ENCODE data around the gene RHOT2. TPM values are rescaled to one million over a fixed set of nuclear protein-coding genes. Genes with fewer than 3 reads are reported as not detected.

RHOT2 gene
- polyA plus RNA-seq, 6 donors from 2014 or later = 22.1 to 49.1 (median 35.0) TPM

DNA sequence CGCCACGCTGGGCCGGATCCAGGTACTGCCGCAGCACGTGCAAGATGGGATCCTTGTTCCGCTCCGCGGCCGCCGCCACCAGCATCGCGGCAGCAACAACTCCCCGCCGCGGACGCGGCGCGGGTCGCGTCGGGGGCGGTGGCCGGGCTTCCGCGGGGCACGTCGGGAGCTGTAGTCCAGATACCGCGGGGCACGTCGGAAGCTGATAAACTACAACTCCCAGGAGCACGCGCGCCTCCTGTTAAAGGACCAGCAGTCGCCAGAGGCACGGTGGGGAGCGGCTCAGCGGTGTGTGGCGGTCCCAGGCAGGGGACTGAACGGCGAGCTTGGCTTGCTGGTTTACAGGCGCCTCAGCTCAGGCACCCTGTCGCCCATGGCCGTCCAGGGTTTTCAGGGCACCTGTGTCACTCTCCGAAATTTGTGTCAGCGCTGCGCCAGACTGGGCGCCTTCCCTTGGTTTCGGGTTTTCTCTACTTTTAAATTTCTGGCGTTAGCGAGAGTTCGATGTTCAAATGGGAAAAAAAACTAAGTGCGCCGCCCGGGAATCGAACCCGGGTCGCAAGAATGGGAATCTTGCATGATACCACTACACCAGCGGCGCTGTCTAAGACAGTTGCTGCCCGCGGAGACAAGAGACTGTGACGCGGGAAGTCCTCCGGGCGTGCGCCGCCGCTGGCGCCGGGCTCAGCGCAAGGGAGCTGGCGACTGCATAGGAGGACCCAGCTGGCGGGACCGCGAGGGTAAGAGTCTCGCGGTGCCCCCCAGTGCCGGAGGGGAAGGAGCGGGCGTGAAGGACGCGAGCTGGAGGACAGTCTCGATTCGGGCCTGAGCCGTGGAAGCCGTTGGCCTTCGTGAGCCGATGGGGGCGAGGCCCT is 31.5 kb upstream of the RHOT2 start, which contains the start of gene METTL26:
Gene METTL26 (minus strand): TSS at position 100 of the 875 bp plus-strand sequence. CDS start 15 bp downstream, at position 85.
- Mint-ChIP-seq H3K27ac (peak within 1 kb of the TSS; percentile 98 to 100 (median 99)), H3K36me3 (no peaks in the 10 kb centered on the region), H3K4me1 (peaks cover 0 to 38% (median 22%) of the 10 kb centered on the region in 3 donors), H3K9me3 (no peaks in the 10 kb centered on the region), H3K4me3 (peak within 1 kb of the TSS; percentile 92 to 99 (median 96)), H3K27me3 (no peaks in the 10 kb centered on the region)
- DNase-seq = peak; percentile 90
- peak; percentile 83 to 86 for ATAC-seq (ENCODE audit: low read depth in 2 of 2)

DNA sequence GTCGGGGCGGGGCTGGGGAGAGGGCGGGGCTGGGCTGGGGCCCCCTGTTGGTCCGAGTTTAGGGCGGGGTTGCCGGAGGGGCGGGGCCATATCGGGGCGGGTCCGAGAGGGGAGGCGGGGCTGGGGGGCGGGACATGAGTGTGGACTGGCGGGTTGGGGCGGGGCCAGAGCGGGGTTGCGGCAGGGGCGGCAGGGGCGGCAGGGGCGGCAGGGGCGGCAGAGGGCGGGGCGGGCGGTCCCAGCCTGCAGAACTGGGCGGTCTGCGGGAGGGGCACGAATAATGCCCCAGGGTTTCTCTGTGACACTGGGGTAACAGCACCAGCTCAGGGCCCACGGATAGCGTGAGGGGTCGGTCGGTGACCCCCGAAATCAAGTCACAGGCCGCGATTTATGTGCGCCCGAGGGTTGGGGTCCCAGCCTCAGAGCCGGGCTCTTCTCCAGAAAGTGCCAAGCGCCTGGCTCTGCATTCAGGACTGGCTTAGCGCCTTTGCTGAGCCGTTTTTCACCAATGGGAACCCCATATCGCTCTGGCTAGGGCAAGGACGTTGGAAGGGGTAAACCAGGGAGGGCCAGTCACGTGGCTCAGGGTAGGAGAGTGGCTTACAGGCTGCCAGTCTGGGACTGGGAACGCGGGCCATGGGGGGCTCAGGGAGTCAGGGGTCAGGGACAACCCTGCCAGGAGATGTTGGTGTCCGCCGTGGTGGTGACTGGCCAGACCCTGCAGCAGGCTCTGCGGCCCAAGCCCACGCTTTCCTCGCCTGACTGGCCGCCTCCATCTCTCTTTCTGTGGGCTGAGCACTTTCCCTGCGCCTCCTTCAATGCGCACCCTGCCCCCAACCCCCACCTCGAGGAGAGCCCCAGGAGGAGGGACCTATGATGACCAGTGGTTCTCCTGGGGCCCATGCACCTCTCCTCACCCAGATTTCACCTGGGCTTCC is 30.6 kb upstream of the RHOT2 start:
- H3K36me3 Mint-ChIP-seq = no peaks in the 10 kb centered on the region
- H3K4me1 Mint-ChIP-seq = peaks cover 0 to 38% (median 22%) of the 10 kb centered on the region in 3 donors
- peak overlapping the region; percentile 98 to 100 (median 99) for H3K27ac Mint-ChIP-seq
- ATAC-seq (ENCODE audit: low read depth in 2 of 2) (peak; percentile 60 to 62), DNase-seq (no peak)
- H3K4me3 Mint-ChIP-seq = peak overlapping the region; percentile 92 to 99 (median 96)
- no peaks in the 10 kb centered on the region for H3K27me3 Mint-ChIP-seq
- no peaks in the 10 kb centered on the region for H3K9me3 Mint-ChIP-seq

GRCh38 chr16:638034-638543 is 29.8 kb upstream of the RHOT2 start:
- Mint-ChIP-seq H3K4me3 (peak overlapping the region in 6 of 8 donors; percentile 43 to 95 (median 74)), H3K9me3 (no peaks in the 10 kb centered on the region), H3K36me3 (no peaks in the 10 kb centered on the region), H3K27ac (peak overlapping the region in 2 of 6 donors; percentile 60 to 99), H3K27me3 (no peaks in the 10 kb centered on the region), H3K4me1 (peaks cover 0 to 38% (median 24%) of the 10 kb centered on the region in 3 donors)
- no peak for ATAC-seq (ENCODE audit: low read depth in 2 of 2)
- no peak for DNase-seq

GRCh38 chr16:638836-639235 is 29.1 kb upstream of the RHOT2 start:
- ATAC-seq (ENCODE audit: low read depth in 2 of 2) (no peak), DNase-seq (no peak)
- no peaks in the 10 kb centered on the region for H3K9me3 Mint-ChIP-seq
- no peak overlapping the region for H3K27ac Mint-ChIP-seq
- no peaks in the 10 kb centered on the region for H3K27me3 Mint-ChIP-seq
- H3K4me3 Mint-ChIP-seq = peak overlapping the region in 4 of 8 donors; percentile 4 to 80 (median 46)
- H3K36me3 Mint-ChIP-seq = no peaks in the 10 kb centered on the region
- H3K4me1 Mint-ChIP-seq = peaks cover 3 to 38% (median 28%) of the 10 kb centered on the region in 3 donors

DNA sequence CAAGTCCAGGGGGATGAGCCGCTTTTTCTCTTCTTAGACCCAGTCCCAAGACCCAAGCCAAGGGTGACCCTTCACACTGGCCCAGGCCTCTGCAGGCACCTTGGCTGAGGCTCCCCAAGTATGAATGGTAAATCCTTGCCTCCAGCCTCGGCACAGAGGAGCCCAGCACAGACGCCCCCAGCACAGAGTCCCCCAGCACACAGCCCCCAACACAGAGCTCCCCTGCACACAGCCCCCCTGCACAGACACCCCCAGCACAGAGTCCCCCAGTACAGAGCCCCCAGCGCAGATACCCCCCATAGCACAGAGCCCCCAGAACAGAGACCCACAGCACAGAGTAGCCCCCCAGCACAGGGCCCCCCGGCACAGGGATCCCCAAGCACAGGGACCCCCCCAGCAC is 27.3 kb upstream of the RHOT2 start:
- Mint-ChIP-seq H3K27ac (peak overlapping the region in 2 of 6 donors; percentile 9 to 24), H3K4me3 (peak overlapping the region in 7 of 8 donors; percentile 45 to 87 (median 56)), H3K36me3 (no peaks in the 10 kb centered on the region), H3K27me3 (no peaks in the 10 kb centered on the region), H3K4me1 (peaks cover 13 to 32% (median 30%) of the 10 kb centered on the region in 3 donors), H3K9me3 (no peaks in the 10 kb centered on the region)
- no peak for DNase-seq
- no peak for ATAC-seq (ENCODE audit: low read depth in 2 of 2)

- no peaks in the 10 kb centered on the region for H3K9me3 Mint-ChIP-seq
- peak; percentile 60 for DNase-seq
- H3K27ac Mint-ChIP-seq = peak within 1 kb of the TSS in 3 of 6 donors; percentile 9 to 36 (median 24)
- ATAC-seq (ENCODE audit: low read depth in 2 of 2) = peak; percentile 22 to 31
- peaks cover 13 to 29% (median 28%) of the 10 kb centered on the region in 3 donors for H3K4me1 Mint-ChIP-seq
- H3K4me3 Mint-ChIP-seq = peak within 1 kb of the TSS; percentile 63 to 87 (median 75)
- H3K27me3 Mint-ChIP-seq = no peaks in the 10 kb centered on the region
- H3K36me3 Mint-ChIP-seq = no peaks in the 10 kb centered on the region
These were observed 26.4 kb upstream of the RHOT2 start, which contains the start of gene MCRIP2 for GRCh38 chr16:641326-642188. MCRIP2 (plus strand) TSS chr16:641828; CDS start chr16:641992, 164 bp downstream.

DNA sequence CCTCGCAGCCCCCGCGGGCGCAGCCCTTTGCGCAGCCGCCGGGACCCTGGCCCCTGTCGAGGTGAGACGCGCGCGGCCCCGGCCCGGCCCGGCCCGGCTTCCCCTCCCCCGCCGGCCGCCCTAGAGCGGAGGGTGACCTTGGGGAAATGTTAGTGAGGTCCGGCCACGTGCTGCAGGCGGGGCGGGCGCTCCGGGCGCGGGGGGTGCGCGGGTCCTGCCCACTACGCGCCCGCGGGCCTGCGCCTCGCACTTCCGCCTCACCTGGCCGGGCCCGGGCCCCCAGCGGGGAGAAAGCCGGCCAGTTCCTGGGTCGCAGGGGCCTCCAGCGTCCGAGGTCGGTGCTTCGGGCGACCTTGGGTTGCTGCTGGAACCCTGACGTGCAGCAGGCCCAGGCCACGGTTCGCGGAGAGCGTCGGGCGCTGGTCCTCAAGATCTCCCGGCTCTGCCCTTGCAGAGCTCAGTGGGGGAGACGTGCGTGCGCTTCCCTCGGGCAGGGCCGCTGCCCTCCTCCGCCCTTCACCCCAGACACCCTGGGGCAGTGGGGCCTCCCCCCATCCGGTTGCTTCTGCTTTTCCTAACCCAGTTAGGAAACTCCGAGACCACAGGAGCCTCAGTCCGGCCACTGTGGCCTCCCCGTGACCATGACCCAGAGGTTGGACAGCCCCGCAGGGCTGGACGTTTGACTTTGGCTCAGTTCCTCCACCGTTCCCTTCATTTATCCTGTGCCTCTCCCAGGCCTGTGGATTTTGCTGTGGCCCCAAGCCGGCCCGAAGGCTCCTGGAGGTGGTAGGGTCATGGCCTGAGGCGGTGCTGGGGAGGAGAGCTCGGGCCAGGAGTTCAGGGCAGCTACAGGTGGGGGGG is 25.5 kb upstream of the RHOT2 start:
- ATAC-seq (ENCODE audit: low read depth in 2 of 2) = peak; percentile 40 to 49
- peak overlapping the region in 1 of 6 donors; percentile 36 for H3K27ac Mint-ChIP-seq

GRCh38 chr16:643050-643368 is 24.9 kb upstream of the RHOT2 start:
- Mint-ChIP-seq H3K9me3 (no peaks in the 10 kb centered on the region), H3K4me3 (peak overlapping the region; percentile 63 to 85 (median 75)), H3K27ac (no peak overlapping the region), H3K36me3 (no peaks in the 10 kb centered on the region), H3K27me3 (no peaks in the 10 kb centered on the region), H3K4me1 (peaks cover 13 to 29% (median 19%) of the 10 kb centered on the region in 3 donors)
- ATAC-seq (ENCODE audit: low read depth in 2 of 2) (no peak), DNase-seq (no peak)

More for the DNA sequence above, 25.5 kb upstream of the RHOT2 start:
- Mint-ChIP-seq H3K27me3 (no peaks in the 10 kb centered on the region), H3K4me1 (peaks cover 13 to 26% (median 25%) of the 10 kb centered on the region in 3 donors), H3K9me3 (no peaks in the 10 kb centered on the region), H3K36me3 (no peaks in the 10 kb centered on the region), H3K4me3 (peak overlapping the region; percentile 63 to 85 (median 75))
- DNase-seq = peak; percentile 27

- ATAC-seq (ENCODE audit: low read depth in 2 of 2) (no peak), DNase-seq (no peak)
- Mint-ChIP-seq H3K27ac (peak overlapping the region in 1 of 6 donors; percentile 65), H3K4me3 (peak overlapping the region in 5 of 8 donors; percentile 38 to 86 (median 71)), H3K27me3 (no peaks in the 10 kb centered on the region), H3K4me1 (peaks cover 6 to 28% (median 13%) of the 10 kb centered on the region in 3 donors), H3K36me3 (no peaks in the 10 kb centered on the region), H3K9me3 (no peaks in the 10 kb centered on the region)
These were observed 23.4 kb upstream of the RHOT2 start for GRCh38 chr16:644556-644955.

DNA sequence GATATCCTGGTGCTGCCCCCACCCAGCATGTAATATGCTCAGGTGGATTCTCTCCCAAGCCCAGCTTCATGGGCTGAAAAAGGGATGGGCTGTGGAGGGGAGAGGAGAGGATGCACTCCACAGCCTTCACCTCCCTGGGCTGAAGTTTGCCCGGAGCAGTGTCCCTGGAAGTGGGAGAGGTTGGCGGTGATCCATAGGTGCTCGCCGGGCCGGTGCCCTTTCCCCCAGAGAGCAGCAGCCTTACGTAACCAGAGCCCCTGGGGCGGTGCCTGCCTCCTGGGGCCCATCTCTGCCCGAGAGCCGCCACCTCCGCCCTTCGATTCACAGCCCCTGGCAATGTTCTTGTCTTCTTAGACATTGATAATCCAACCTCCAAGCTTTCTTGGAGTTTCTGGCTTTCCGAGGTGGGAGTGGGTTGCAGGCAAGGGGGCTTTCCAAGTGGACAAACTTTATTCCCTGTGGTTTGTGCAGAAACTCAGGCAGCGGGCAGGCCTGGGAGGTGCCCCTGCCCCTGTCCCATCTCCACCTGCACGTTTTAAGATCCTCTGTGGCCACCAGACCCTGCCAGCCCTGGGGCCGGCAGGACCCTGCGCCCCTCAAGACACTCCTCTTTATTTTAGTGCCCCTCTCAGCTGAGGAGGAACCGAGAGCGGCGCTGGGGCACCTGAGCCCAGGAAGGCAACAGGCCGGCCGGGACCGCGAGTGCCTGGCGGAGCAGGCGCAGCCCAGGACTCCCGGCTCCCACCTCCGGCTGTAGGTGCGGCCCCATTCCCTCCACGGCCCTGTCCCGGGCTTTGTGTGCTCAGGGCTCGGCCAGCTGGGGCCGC is 21.9 kb upstream of the RHOT2 start:
- H3K9me3 Mint-ChIP-seq = no peaks in the 10 kb centered on the region
- no peak overlapping the region for H3K27ac Mint-ChIP-seq
- H3K27me3 Mint-ChIP-seq = no peaks in the 10 kb centered on the region
- DNase-seq (no peak), ATAC-seq (ENCODE audit: low read depth in 2 of 2) (no peak)
- H3K4me3 Mint-ChIP-seq = peak overlapping the region in 1 of 8 donors; percentile 43
- H3K4me1 Mint-ChIP-seq = peaks cover 0 to 21% (median 13%) of the 10 kb centered on the region in 3 donors
- H3K36me3 Mint-ChIP-seq = no peaks in the 10 kb centered on the region

GRCh38 chr16:646679-647172 is 21.2 kb upstream of the RHOT2 start:
- H3K9me3 Mint-ChIP-seq = no peaks in the 10 kb centered on the region
- H3K4me3 Mint-ChIP-seq = peak overlapping the region in 4 of 8 donors; percentile 21 to 56 (median 33)
- no peaks in the 10 kb centered on the region for H3K27me3 Mint-ChIP-seq
- DNase-seq (no peak), ATAC-seq (ENCODE audit: low read depth in 2 of 2) (no peak)
- peak overlapping the region in 1 of 6 donors; percentile 53 for H3K27ac Mint-ChIP-seq
- no peaks in the 10 kb centered on the region for H3K36me3 Mint-ChIP-seq
- peaks cover 0 to 21% (median 13%) of the 10 kb centered on the region in 3 donors for H3K4me1 Mint-ChIP-seq
